ENCODE data around the gene NPDC1. TPM values are rescaled to one million over a fixed set of nuclear protein-coding genes. Genes with fewer than 3 reads are reported as not detected.

Gene NPDC1
- total and polyA plus RNA-seq, 2 of the 8 experiments (the other 6 are each of a cell fraction or from before 2014, with no cell fraction given): 26.2 to 44.1 TPM

GRCh38 chr9:136994888-136995230 is 51.1 kb downstream of the NPDC1 start (continued):
- TF ChIP-seq CHD7 (IDR thresholded peaks at IDR 0.05; ENCODE audit: insufficient replicate concordance, low read length): no peak
- no peak for TF ChIP-seq EP300 (IDR thresholded peaks at IDR 0.05; ENCODE audit: borderline replicate concordance in 1 of 2, low read depth in 2 of 2, low read length in 2 of 2)
- TF ChIP-seq SAP30 (IDR thresholded peaks at IDR 0.05; ENCODE audit: insufficient read depth, insufficient replicate concordance, low read length): no peak
- no peak for TF ChIP-seq TAF1 (IDR thresholded peaks at IDR 0.05; ENCODE audit: low read depth, low read length)
